Activated naive CD4-positive, alpha-beta T cell treated with anti-CD3 and anti-CD28 coated beads, Interleukin-2, amount 50 U/mL, for 24 hours (primary cell): ENCODE measurements around the gene MFSD12.

Experiments
- H3K27ac Mint-ChIP-seq: one replicate; pipeline ENCODE4 v1.8.0; 2021; ENCODE audit warnings: mild to moderate bottlenecking, mixed read lengths
- H3K27me3 Mint-ChIP-seq: one replicate; pipeline ENCODE4 v1.8.0; 2021; ENCODE audit warnings: mixed read lengths
- H3K36me3 Mint-ChIP-seq: one replicate; pipeline ENCODE4 v1.8.0; 2021; ENCODE audit warnings: mixed read lengths
- H3K4me1 Mint-ChIP-seq: one replicate; pipeline ENCODE4 v1.8.0; 2021; ENCODE audit warnings: mixed read lengths
- H3K4me3 Mint-ChIP-seq: one replicate; pipeline ENCODE4 v1.8.0; 2021; ENCODE audit warnings: mild to moderate bottlenecking, mixed read lengths
- H3K9me3 Mint-ChIP-seq: one replicate; pipeline ENCODE4 v1.8.0; 2021; ENCODE audit warnings: mixed read lengths

Gene MFSD12

GRCh38 chr19:3527238-3527910, 30.0 kb downstream of the MFSD12 start:
- Mint-ChIP-seq H3K36me3 (peaks cover 4% of the 10 kb centered on the region), H3K27me3 (no peaks in the 10 kb centered on the region), H3K4me3 (no peak overlapping the region), H3K9me3 (no peaks in the 10 kb centered on the region), H3K27ac (no peak overlapping the region), H3K4me1 (no peaks in the 10 kb centered on the region)

GRCh38 chr19:3526507-3527237, 30.7 kb downstream of the MFSD12 start:
- no peaks in the 10 kb centered on the region for H3K9me3 Mint-ChIP-seq
- H3K4me3 Mint-ChIP-seq = no peak overlapping the region
- H3K4me1 Mint-ChIP-seq = no peaks in the 10 kb centered on the region
- H3K36me3 Mint-ChIP-seq = peaks cover 4% of the 10 kb centered on the region
- H3K27me3 Mint-ChIP-seq = no peaks in the 10 kb centered on the region
- H3K27ac Mint-ChIP-seq = no peak overlapping the region

GRCh38 chr19:3524904-3525451, 32.4 kb downstream of the MFSD12 start:
- H3K9me3 Mint-ChIP-seq = no peaks in the 10 kb centered on the region
- H3K27me3 Mint-ChIP-seq = no peaks in the 10 kb centered on the region
- peaks cover 6% of the 10 kb centered on the region for H3K4me1 Mint-ChIP-seq
- H3K27ac Mint-ChIP-seq = no peak overlapping the region
- no peak overlapping the region for H3K4me3 Mint-ChIP-seq
- H3K36me3 Mint-ChIP-seq = peaks cover 4% of the 10 kb centered on the region

- Mint-ChIP-seq H3K4me1 (peaks cover 6% of the 10 kb centered on the region), H3K36me3 (peaks cover 4% of the 10 kb centered on the region), H3K4me3 (no peak overlapping the region), H3K27me3 (no peaks in the 10 kb centered on the region), H3K27ac (no peak overlapping the region), H3K9me3 (no peaks in the 10 kb centered on the region)
Observed at GRCh38 chr19:3524078-3524842, 33.1 kb downstream of the MFSD12 start.

- Mint-ChIP-seq H3K9me3 (no peaks in the 10 kb centered on the region), H3K4me3 (no peak overlapping the region), H3K4me1 (peaks cover 6% of the 10 kb centered on the region), H3K27ac (no peak overlapping the region), H3K36me3 (peaks cover 4% of the 10 kb centered on the region), H3K27me3 (no peaks in the 10 kb centered on the region)
Observed at GRCh38 chr19:3523361-3524077, 33.9 kb downstream of the MFSD12 start.

GRCh38 chr19:3522421-3523360, 34.7 kb downstream of the MFSD12 start:
- Mint-ChIP-seq H3K9me3 (no peaks in the 10 kb centered on the region), H3K27me3 (no peaks in the 10 kb centered on the region), H3K4me1 (peaks cover 6% of the 10 kb centered on the region), H3K4me3 (no peak overlapping the region), H3K27ac (no peak overlapping the region), H3K36me3 (peaks cover 4% of the 10 kb centered on the region)

- Mint-ChIP-seq H3K4me1 (peaks cover 17% of the 10 kb centered on the region), H3K36me3 (peaks cover 3% of the 10 kb centered on the region), H3K9me3 (no peaks in the 10 kb centered on the region), H3K4me3 (no peak overlapping the region), H3K27me3 (no peaks in the 10 kb centered on the region), H3K27ac (no peak overlapping the region)
Observed at GRCh38 chr19:3521104-3521445, 36.3 kb downstream of the MFSD12 start.

- Mint-ChIP-seq H3K27ac (no peak overlapping the region), H3K9me3 (no peaks in the 10 kb centered on the region), H3K4me3 (no peak overlapping the region), H3K36me3 (peaks cover 3% of the 10 kb centered on the region), H3K4me1 (peaks cover 23% of the 10 kb centered on the region), H3K27me3 (no peaks in the 10 kb centered on the region)
Observed at GRCh38 chr19:3520166-3521103, 37.0 kb downstream of the MFSD12 start.

- H3K9me3 Mint-ChIP-seq = no peaks in the 10 kb centered on the region
- H3K27ac Mint-ChIP-seq = no peak overlapping the region
- peaks cover 33% of the 10 kb centered on the region for H3K4me1 Mint-ChIP-seq
- peaks cover 3% of the 10 kb centered on the region for H3K36me3 Mint-ChIP-seq
- no peak overlapping the region for H3K4me3 Mint-ChIP-seq
- H3K27me3 Mint-ChIP-seq = no peaks in the 10 kb centered on the region
Observed at GRCh38 chr19:3519126-3519525, 38.3 kb downstream of the MFSD12 start.

- Mint-ChIP-seq H3K4me1 (peaks cover 35% of the 10 kb centered on the region), H3K36me3 (peaks cover 3% of the 10 kb centered on the region), H3K27ac (no peak overlapping the region), H3K9me3 (no peaks in the 10 kb centered on the region), H3K27me3 (no peaks in the 10 kb centered on the region), H3K4me3 (no peak overlapping the region)
Observed at GRCh38 chr19:3518659-3519058, 38.7 kb downstream of the MFSD12 start.

- Mint-ChIP-seq H3K27ac (no peak overlapping the region), H3K27me3 (no peaks in the 10 kb centered on the region), H3K4me3 (no peak overlapping the region), H3K9me3 (no peaks in the 10 kb centered on the region), H3K36me3 (peaks cover 3% of the 10 kb centered on the region), H3K4me1 (peaks cover 37% of the 10 kb centered on the region)
Observed at GRCh38 chr19:3518255-3518654, 39.1 kb downstream of the MFSD12 start.

- Mint-ChIP-seq H3K9me3 (no peaks in the 10 kb centered on the region), H3K36me3 (peaks cover 3% of the 10 kb centered on the region), H3K27ac (no peak overlapping the region), H3K27me3 (no peaks in the 10 kb centered on the region), H3K4me3 (no peak overlapping the region), H3K4me1 (peaks cover 37% of the 10 kb centered on the region)
Observed at GRCh38 chr19:3517638-3518037, 39.7 kb downstream of the MFSD12 start.

- Mint-ChIP-seq H3K4me3 (no peak overlapping the region), H3K36me3 (peaks cover 3% of the 10 kb centered on the region), H3K27ac (no peak overlapping the region), H3K9me3 (no peaks in the 10 kb centered on the region), H3K4me1 (peaks cover 37% of the 10 kb centered on the region), H3K27me3 (no peaks in the 10 kb centered on the region)
Observed at GRCh38 chr19:3516675-3517207, 40.6 kb downstream of the MFSD12 start.
